Gastroesophageal sphincter (tissue), 4 donors: ENCODE results near the gene GRIN1. TPM values are rescaled to one million over a fixed set of nuclear protein-coding genes. Genes with fewer than 3 reads are reported as not detected.

Source experiments
- ATAC-seq: fragments of 150-250 bp; one replicate; pipeline ENCODE4 v1.9.1; 2016; ENCODE audit warnings: mild to moderate bottlenecking, moderate library complexity
- H3K27ac ChIP-seq, 4 donors: fragments of 200-600 bp; sonication (generic) in 3 of 4; 1 replicate in 3 of 4; 2 replicates in 1 of 4; pipeline ENCODE4 v1.5.1; 2016 to 2019
- H3K27me3 ChIP-seq: fragments of 200-600 bp; sonication (generic); one replicate; pipeline ENCODE4 v1.5.1; 2019
- H3K36me3 ChIP-seq, 2 donors: fragments of 200-600 bp; sonication (generic); one replicate each; pipeline ENCODE4 v1.5.1; 2019; ENCODE audit warnings: control low read depth in 1 of 2
- H3K4me1 ChIP-seq, 3 donors: fragments of 200-600 bp; sonication (generic); 1 replicate in 2 of 3; 2 replicates in 1 of 3; pipeline ENCODE4 v1.5.1; 2016 to 2019; ENCODE audit warnings: control low read depth in 2 of 3
- H3K4me3 ChIP-seq, 2 donors: fragments of 200-600 bp; sonication (generic); one replicate each; pipeline ENCODE4 v1.5.1; 2019; ENCODE audit warnings: mild to moderate bottlenecking in 1 of 2, moderate library complexity in 1 of 2
- H3K9me3 ChIP-seq, 3 donors: fragments of 200-600 bp; sonication (generic); one replicate each; pipeline ENCODE4 v1.5.1; 2017 to 2019; ENCODE audit warnings: control low read depth in 2 of 3
- CTCF ChIP-seq, 4 experiments: fragments of 200-600 bp in 2 of 4; fragments of 450-650 bp in 2 of 4; sonication (generic) in 1 of 4; IDR thresholded peaks; one replicate each; pipeline ENCODE4 v1.5.1; 2017 to 2019; ENCODE audit warnings: antibody characterized with exemption in 4 of 4, mild to moderate bottlenecking in 2 of 4, moderate library complexity in 2 of 4
- EP300 ChIP-seq: sonication (generic); formaldehyde crosslinking; IDR thresholded peaks from one replicate; pipeline ENCODE4 v1.6.1; 2017; ENCODE audit warnings: antibody characterized with exemption, mild to moderate bottlenecking
- POLR2A ChIP-seq, 2 donors: fragments of 450-650 bp; IDR thresholded peaks; one replicate each; pipeline ENCODE4 v1.6.1; 2017; ENCODE audit warnings: antibody characterized with exemption in 2 of 2, mild to moderate bottlenecking in 2 of 2, moderate library complexity in 1 of 2
- POLR2AphosphoS5 ChIP-seq: sonication (generic); formaldehyde crosslinking; IDR thresholded peaks from one replicate; pipeline ENCODE4 v1.6.1; 2017; ENCODE audit warnings: antibody characterized with exemption
- WGBS, 2 donors: methylation state at CpG; one replicate each; pipeline ENCODE4 v1.1.5; 2018; ENCODE audit warnings: low coverage in 1 of 2; 5-methylcytosine and 5-hydroxymethylcytosine counted together
- total RNA-seq, 4 donors: library from RNA; depleted of rRNA; stranded (reverse); fragments of >200 nt; gene quantifications; one replicate each; pipeline ENCODE4 v1.1.0, GENCODE V29; 2016

GRIN1 gene
- total RNA-seq, 4 donors from 2014 or later = 0.08 to 0.13 TPM; not detected in 2

- peaks cover 5 to 41% (median 30%) of the 10 kb centered on the region in 3 donors for H3K4me1 ChIP-seq
- H3K27ac ChIP-seq = no peak overlapping the region
- peak overlapping the region in 1 of 2 donors; percentile 48 for H3K4me3 ChIP-seq
- TF ChIP-seq EP300 (no peak), CTCF (IDR thresholded peaks at IDR 0.05) (no peak), POLR2A (IDR thresholded peaks at IDR 0.05) (no peak), POLR2AphosphoS5 (no peak)
- no CpG with 5 or more reads among the region's 57 CpGs for WGBS, 2 donors
- H3K27me3 ChIP-seq = peaks cover 100% of the 10 kb centered on the region
- ATAC-seq = no peak
- H3K9me3 ChIP-seq = no peaks in the 10 kb centered on the region
- H3K36me3 ChIP-seq = no peaks in the 10 kb centered on the region
Measured at GRCh38 chr9:137167747-137168572, 29.0 kb downstream of the GRIN1 start.

- Histone ChIP-seq H3K27me3 (peaks cover 100% of the 10 kb centered on the region), H3K27ac (no peak overlapping the region), H3K4me3 (peak overlapping the region in 1 of 2 donors; percentile 48), H3K4me1 (peaks cover 5 to 36% (median 25%) of the 10 kb centered on the region in 3 donors), H3K9me3 (no peaks in the 10 kb centered on the region), H3K36me3 (no peaks in the 10 kb centered on the region)
- ATAC-seq = no peak
- TF ChIP-seq EP300 = no peak
- TF ChIP-seq POLR2AphosphoS5 = no peak
- no peak for TF ChIP-seq POLR2A (IDR thresholded peaks at IDR 0.05)
- TF ChIP-seq CTCF (IDR thresholded peaks at IDR 0.05) = no peak
- WGBS, 2 donors = 0% methylated on average over 2 of the region's 36 CpGs; no CpG with 5 or more reads in 1 of the 2 donors
Measured at GRCh38 chr9:137168573-137168903, 29.6 kb downstream of the GRIN1 start.

GRCh38 chr9:137168904-137169856 is 30.2 kb downstream of the GRIN1 start:
- TF ChIP-seq CTCF (IDR thresholded peaks at IDR 0.05) (no peak), POLR2AphosphoS5 (no peak), EP300 (no peak), POLR2A (IDR thresholded peaks at IDR 0.05) (no peak)
- no peaks in the 10 kb centered on the region for H3K9me3 ChIP-seq
- H3K27me3 ChIP-seq = peaks cover 100% of the 10 kb centered on the region
- H3K4me3 ChIP-seq = peak overlapping the region in 1 of 2 donors; percentile 48
- H3K36me3 ChIP-seq = no peaks in the 10 kb centered on the region
- 0% methylated on average over 3 of the region's 124 CpGs; no CpG with 5 or more reads in 1 of the 2 donors for WGBS, 2 donors
- peaks cover 5 to 31% (median 25%) of the 10 kb centered on the region in 3 donors for H3K4me1 ChIP-seq
- peak; percentile 14 for ATAC-seq
- H3K27ac ChIP-seq = no peak overlapping the region

GRCh38 chr9:137169896-137170358 is 31.0 kb downstream of the GRIN1 start, which contains the start of gene LRRC26:
Gene LRRC26 (minus strand): TSS chr9:137170051. CDS start chr9:137169943, 108 bp downstream.
- TF ChIP-seq CTCF (IDR thresholded peaks at IDR 0.05) = no peak
- no peak for TF ChIP-seq EP300
- TF ChIP-seq POLR2AphosphoS5 = no peak
- no peak for TF ChIP-seq POLR2A (IDR thresholded peaks at IDR 0.05)
- peaks cover 5 to 32% (median 25%) of the 10 kb centered on the region in 3 donors for H3K4me1 ChIP-seq
- H3K27me3 ChIP-seq = peaks cover 97% of the 10 kb centered on the region
- no peak within 1 kb of the TSS for H3K27ac ChIP-seq
- 0% methylated on average over 2 of the region's 41 CpGs; no CpG with 5 or more reads in 1 of the 2 donors for WGBS, 2 donors
- H3K36me3 ChIP-seq = no peaks in the 10 kb centered on the region
- peak within 1 kb of the TSS in 1 of 2 donors; percentile 48 for H3K4me3 ChIP-seq
- H3K9me3 ChIP-seq = no peaks in the 10 kb centered on the region
- no peak for ATAC-seq
